Spleen (tissue), 7 donors: ENCODE data around the gene GJB6.

Source experiments
- CTCF ChIP-seq, 11 experiments: fragments of 200-600 bp in 7 of 11; fragments of 450-650 bp in 4 of 11; sonication (generic) in 4 of 11; IDR thresholded peaks in 8 of 11; conservative IDR thresholded peaks in 3 of 11; 1 replicate in 7 of 11; 2 replicates in 4 of 11; pipeline versions ENCODE4 v1.4.0 to v1.8.0; 2016 to 2021; ENCODE audit warnings: antibody characterized with exemption in 11 of 11, inconsistent platforms in 4 of 11, mild to moderate bottlenecking in 1 of 11
- POLR2AphosphoS5 ChIP-seq, 3 donors: sonication (generic); formaldehyde crosslinking; IDR thresholded peaks; one replicate each; pipeline ENCODE4 v1.5.1; 2017; ENCODE audit warnings: antibody characterized with exemption in 3 of 3
- donor health status: DM: no; HTN: no; CAD: no; lungs with moderate emphysema.
- donor health status: DM: no; HTN: no; CAD: no.
- donor health status: DM: no; HTN: no; CAD: no.

DNA sequence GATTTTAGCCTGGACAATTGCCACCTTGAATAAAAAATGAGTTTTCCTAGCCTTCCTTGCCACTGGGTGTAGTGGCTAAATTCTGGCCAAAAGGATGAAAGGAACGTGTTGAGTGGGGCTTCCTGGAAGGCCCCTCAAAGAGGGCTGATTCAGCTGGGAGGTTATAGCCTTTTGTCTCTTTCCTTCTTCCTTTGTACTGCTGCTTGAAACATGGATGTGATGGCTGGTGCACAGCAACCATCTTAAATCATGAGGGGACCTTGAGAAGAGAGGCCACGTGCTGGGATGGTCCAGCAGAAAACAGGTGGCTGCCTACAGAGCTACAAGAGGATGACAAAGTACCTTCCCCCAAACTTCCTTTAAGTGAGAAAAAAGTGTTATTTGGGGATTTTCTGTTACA is 40.0 kb upstream of the GJB6 start:
- TF ChIP-seq CTCF (IDR thresholded peaks at IDR 0.05 in 8 of 11, conservative IDR thresholded peaks at IDR 0.05 in 3 of 11) (no peak), POLR2AphosphoS5 (IDR thresholded peaks at IDR 0.05) (no peak)
